Measurements from ENCODE around the gene SH3GLB1.
"Not testable (repeated sequence)": the region's sequence is repeated elsewhere in the genome, so short reads cannot be mapped to it uniquely, and the experiment has no call there.

Gene SH3GLB1

DNA sequence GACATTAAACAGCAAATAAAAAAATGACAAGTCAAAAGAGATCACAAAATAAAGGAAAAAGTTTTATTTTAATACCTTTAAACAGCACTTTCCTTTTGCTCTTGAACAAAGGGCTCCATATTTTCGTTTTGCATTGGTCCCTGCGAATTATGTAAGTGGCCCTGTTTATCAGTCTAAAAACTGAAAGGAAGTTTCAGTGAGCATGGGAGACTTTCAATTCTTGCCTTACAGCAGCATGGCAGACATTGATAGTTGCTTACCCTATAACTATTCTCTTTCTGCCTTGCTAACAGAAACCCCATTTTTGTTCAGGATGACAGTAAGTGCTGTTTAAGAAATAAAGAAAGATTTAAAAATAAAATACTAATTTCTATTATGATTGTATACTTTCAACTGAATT, 5.2 kb upstream of the SH3GLB1 start:
- H3K4me3 ChIP-seq (ENCODE audit: low read depth, low read length), result no peak overlapping the region
- no peak for DNase-seq (ENCODE audit: low read depth)
- TF ChIP-seq, protein P1, sequence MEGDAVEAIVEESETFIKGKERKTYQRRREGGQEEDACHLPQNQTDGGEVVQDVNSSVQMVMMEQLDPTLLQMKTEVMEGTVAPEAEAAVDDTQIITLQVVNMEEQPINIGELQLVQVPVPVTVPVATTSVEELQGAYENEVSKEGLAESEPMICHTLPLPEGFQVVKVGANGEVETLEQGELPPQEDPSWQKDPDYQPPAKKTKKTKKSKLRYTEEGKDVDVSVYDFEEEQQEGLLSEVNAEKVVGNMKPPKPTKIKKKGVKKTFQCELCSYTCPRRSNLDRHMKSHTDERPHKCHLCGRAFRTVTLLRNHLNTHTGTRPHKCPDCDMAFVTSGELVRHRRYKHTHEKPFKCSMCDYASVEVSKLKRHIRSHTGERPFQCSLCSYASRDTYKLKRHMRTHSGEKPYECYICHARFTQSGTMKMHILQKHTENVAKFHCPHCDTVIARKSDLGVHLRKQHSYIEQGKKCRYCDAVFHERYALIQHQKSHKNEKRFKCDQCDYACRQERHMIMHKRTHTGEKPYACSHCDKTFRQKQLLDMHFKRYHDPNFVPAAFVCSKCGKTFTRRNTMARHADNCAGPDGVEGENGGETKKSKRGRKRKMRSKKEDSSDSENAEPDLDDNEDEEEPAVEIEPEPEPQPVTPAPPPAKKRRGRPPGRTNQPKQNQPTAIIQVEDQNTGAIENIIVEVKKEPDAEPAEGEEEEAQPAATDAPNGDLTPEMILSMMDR (IDR thresholded peaks at IDR 0.05; ENCODE audit: control insufficient read depth, extremely low read depth, insufficient read depth), result no peak

DNA sequence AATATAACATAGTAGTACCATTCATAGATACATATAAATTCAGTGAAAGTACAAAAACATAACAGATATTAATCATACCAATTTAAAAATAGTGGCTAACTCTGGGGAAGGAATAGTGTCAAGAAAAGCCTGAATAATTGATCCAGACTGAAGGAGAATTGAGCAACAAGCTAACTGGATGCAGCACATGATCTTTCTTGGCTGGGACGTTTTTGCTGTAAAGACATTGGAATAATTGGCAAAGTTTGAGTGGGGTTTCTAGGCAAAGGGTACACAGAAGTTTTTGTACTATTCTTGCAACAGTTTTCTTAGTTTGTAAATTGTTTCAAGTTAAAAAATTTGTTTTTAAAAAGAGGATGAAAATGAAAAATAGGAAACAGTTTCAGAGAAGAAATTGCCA, 2.6 kb upstream of the SH3GLB1 start:
- TF ChIP-seq, protein P1 (IDR thresholded peaks at IDR 0.05; ENCODE audit: control insufficient read depth, extremely low read depth, insufficient read depth), result no peak
- DNase-seq (ENCODE audit: low read depth), result no peak
- no peak overlapping the region for H3K4me3 ChIP-seq (ENCODE audit: low read depth, low read length)

DNA sequence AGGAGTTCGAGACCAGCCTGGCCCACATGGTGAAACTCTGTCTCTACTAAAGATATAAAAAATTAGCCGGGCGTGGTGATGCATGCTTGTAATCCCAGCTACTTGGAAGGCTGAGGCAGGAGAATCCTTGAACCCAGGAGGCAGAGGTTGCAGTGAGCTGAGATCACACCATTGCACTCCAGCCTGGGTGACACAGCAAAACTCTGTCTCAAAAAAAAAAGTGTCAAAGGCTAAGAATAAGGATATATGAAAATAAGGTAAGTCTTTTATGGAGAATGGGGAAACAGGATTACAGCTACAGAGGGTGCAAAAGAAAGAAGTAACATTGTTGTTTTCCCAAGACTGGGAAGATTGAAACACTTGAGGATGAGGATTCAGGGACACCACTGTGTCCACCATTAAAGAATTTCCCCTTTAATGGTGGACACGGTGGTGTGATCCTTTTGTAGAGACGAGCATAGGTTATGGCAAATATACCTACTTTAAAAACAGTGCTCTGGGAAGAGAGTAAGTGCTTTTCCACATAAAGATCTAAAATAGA, 1.4 kb upstream of the SH3GLB1 start:
- H3K4me3 ChIP-seq (ENCODE audit: low read depth, low read length); DNase-seq (ENCODE audit: low read depth): not testable (repeated sequence)

DNA sequence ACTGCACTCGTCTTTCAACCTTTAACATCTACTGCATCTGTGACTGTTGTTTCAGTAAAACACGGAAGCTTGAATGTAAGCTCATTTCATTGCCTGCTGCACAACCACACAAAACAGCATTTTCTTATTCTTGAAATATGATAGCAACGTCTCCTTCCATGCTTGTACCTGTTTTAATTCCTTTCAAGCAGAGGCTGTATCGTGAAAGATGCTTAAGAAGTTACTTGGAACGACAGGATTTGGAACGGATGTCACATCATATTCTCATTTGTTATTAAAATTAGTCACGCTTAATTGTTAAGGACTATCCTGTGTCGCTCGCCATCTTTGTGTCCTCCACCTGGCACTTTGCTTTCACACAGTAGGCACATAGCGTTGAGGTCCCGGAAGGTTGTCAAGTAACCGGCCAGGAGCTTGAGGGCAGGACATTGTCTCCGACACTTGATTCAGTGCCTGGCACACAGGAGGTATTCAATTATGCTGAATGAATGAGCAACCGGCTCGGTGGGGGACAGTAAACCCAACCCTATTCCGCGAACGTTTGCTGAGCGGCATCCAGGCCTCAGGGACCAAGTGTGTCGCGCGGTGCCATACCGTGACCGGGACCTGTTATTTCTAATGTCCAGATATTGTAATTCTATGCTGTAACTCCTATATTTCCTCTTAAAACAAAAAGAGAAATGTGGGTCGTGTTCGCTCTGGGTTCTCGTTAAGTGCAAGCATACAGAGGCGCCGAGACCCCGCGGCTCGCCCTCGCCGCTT, 499 bp upstream of the SH3GLB1 start:
- DNase-seq (ENCODE audit: low read depth), result no peak
- TF ChIP-seq, protein P1 (IDR thresholded peaks at IDR 0.05; ENCODE audit: control insufficient read depth, extremely low read depth, insufficient read depth), result no peak
- peak overlapping the region; percentile 77 for H3K4me3 ChIP-seq (ENCODE audit: low read depth, low read length)

- DNase-seq (ENCODE audit: low read depth), result no peak
- TF ChIP-seq, protein P1 (IDR thresholded peaks at IDR 0.05; ENCODE audit: control insufficient read depth, extremely low read depth, insufficient read depth), result no peak
- H3K4me3 ChIP-seq (ENCODE audit: low read depth, low read length), result peak overlapping the region; percentile 77
Observed at GRCh38 chr1:86704972-86705664, 742 bp downstream of the SH3GLB1 start.

DNA sequence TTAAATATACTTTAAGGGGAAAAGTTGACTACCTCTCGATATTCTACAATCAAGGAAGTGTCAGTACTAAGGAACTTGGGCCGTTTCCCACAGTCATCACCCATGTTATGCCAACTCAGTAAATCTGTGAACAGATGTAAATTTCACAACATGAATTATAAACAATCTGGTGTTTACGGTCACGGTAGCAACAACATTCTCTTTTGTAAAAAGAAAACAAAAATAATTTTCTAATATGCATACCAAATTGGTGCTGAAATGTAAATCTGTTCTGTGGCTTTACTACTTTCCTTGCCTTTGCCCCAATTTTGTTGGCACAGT, 1.2 kb downstream of the SH3GLB1 start:
- DNase-seq (ENCODE audit: low read depth), result no peak
- TF ChIP-seq, protein P1 (IDR thresholded peaks at IDR 0.05; ENCODE audit: control insufficient read depth, extremely low read depth, insufficient read depth), result no peak
- peak overlapping the region; percentile 77 for H3K4me3 ChIP-seq (ENCODE audit: low read depth, low read length)

DNA sequence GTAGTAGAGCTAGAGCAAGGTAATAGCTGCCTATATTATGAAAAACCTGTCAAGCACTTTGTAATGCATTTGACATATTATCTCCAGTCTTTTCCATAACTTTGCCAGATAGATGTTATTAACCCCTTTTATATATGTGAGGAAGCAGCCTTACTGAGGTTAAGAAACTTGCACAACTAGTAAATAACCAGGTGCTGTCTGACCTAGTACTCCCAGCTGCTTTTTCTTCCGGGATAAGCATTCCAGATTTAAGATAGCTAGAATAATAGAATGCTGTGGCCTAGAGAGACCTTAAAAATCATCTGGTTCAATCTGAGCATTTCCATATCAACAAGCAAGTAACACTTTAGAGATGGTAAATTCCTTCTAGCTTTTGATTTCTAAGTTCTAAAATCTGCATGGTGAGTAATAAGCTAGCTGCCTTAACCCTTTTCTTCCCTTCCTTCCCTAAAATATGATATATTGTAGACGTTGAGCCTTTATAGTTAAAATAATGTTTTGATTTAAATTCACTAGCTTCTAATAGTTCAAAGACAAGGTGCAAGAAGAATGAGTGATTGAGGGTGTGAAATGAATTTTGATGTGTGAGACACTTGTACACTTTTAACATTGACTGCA, 1.8 kb downstream of the SH3GLB1 start:
- DNase-seq (ENCODE audit: low read depth), result no peak
- TF ChIP-seq, protein P1 (IDR thresholded peaks at IDR 0.05; ENCODE audit: control insufficient read depth, extremely low read depth, insufficient read depth), result no peak
- peak overlapping the region; percentile 77 for H3K4me3 ChIP-seq (ENCODE audit: low read depth, low read length)
